ENCODE data around the gene SKIC2.
"Not testable (repeated sequence)": the region's sequence is repeated elsewhere in the genome, so short reads cannot be mapped to it uniquely, and the experiment has no call there.

Gene SKIC2

DNA sequence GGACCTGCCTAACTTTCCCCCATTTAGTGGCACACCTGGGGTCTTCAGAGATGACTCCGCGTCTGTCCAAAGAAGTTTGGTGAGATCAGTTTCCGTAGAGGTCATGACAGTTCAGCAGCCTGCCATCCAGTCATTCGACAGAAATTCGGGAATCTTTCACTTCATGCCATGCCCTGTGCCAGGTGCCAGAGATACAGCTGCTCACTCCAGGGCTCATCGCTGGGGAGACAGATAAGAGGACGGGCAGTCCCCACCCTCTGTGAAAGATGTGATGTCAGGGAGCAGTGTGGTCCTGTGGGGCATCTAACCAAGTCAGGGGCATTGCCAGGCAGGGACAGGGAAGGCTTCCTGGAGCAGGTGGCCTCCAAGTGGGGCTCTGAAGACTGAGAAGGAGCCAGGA lies 44.3 kb downstream of the SKIC2 start:
- H3K27ac ChIP-seq (ENCODE audit: low read length); H3K9me3 ChIP-seq (ENCODE audit: insufficient read depth, low read length); H3K9ac ChIP-seq (ENCODE audit: low read length); H3K36me3 ChIP-seq (replicated peaks; ENCODE audit: low read depth, low read length); H4K20me1 ChIP-seq (ENCODE audit: insufficient read depth, low read length); H3K79me2 ChIP-seq (ENCODE audit: low read length); H3K4me3 ChIP-seq (ENCODE audit: low read length); H3K4me2 ChIP-seq (ENCODE audit: low read length); H2AFZ ChIP-seq (ENCODE audit: low read depth, low read length); H3K4me1 ChIP-seq (ENCODE audit: low read length); H3K27me3 ChIP-seq (ENCODE audit: low read depth, low read length): not testable (repeated sequence)

DNA sequence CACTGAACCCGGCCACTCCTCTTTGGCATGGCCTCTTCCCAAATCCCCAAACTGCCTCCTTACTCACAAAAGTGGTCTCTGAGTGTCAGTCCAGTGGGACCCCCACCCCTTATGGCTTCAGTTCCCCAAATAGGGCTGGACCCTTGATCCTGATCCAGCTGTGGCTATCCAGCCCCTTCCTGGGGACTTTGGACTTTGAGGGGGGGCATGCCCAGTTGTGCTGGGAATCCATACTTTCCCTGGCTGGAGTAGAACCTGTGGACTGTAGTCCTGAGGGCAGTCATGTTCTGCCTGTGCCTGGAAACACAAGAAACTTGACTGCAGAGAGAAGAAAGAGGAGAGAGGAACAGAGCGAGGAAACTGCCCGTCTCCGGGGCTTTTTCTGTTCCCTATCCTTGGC lies 45.4 kb downstream of the SKIC2 start:
- H3K4me1 ChIP-seq (ENCODE audit: low read length); H3K4me3 ChIP-seq (ENCODE audit: low read length); H3K4me2 ChIP-seq (ENCODE audit: low read length); H3K27me3 ChIP-seq (ENCODE audit: low read depth, low read length); H3K36me3 ChIP-seq (replicated peaks; ENCODE audit: low read depth, low read length); H3K27ac ChIP-seq (ENCODE audit: low read length); H3K9ac ChIP-seq (ENCODE audit: low read length); H3K79me2 ChIP-seq (ENCODE audit: low read length); H2AFZ ChIP-seq (ENCODE audit: low read depth, low read length); H3K9me3 ChIP-seq (ENCODE audit: insufficient read depth, low read length); H4K20me1 ChIP-seq (ENCODE audit: insufficient read depth, low read length): not testable (repeated sequence)

GRCh38 chr6:32004864-32005537 lies 46.0 kb downstream of the SKIC2 start:
- not testable (repeated sequence) for H3K4me2 ChIP-seq (ENCODE audit: low read length); H4K20me1 ChIP-seq (ENCODE audit: insufficient read depth, low read length); H3K9me3 ChIP-seq (ENCODE audit: insufficient read depth, low read length); H2AFZ ChIP-seq (ENCODE audit: low read depth, low read length); H3K27ac ChIP-seq (ENCODE audit: low read length); H3K79me2 ChIP-seq (ENCODE audit: low read length); H3K4me3 ChIP-seq (ENCODE audit: low read length); H3K36me3 ChIP-seq (replicated peaks; ENCODE audit: low read depth, low read length); H3K27me3 ChIP-seq (ENCODE audit: low read depth, low read length); H3K4me1 ChIP-seq (ENCODE audit: low read length); H3K9ac ChIP-seq (ENCODE audit: low read length)

DNA sequence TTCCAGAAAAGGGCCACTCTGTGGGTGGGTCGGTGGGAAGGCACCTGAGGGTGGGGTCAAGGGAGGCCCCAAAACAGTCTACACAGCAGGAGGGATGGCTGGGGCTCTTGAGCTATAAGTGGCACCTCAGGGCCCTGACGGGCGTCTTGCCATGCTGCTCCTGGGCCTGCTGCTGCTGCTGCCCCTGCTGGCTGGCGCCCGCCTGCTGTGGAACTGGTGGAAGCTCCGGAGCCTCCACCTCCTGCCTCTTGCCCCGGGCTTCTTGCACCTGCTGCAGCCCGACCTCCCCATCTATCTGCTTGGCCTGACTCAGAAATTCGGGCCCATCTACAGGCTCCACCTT lies 46.5 kb downstream of the SKIC2 start:
- H3K79me2 ChIP-seq (ENCODE audit: low read length); H3K36me3 ChIP-seq (replicated peaks; ENCODE audit: low read depth, low read length); H3K9me3 ChIP-seq (ENCODE audit: insufficient read depth, low read length); H2AFZ ChIP-seq (ENCODE audit: low read depth, low read length); H3K4me2 ChIP-seq (ENCODE audit: low read length); H3K27me3 ChIP-seq (ENCODE audit: low read depth, low read length); H3K4me1 ChIP-seq (ENCODE audit: low read length); H4K20me1 ChIP-seq (ENCODE audit: insufficient read depth, low read length); H3K27ac ChIP-seq (ENCODE audit: low read length); H3K4me3 ChIP-seq (ENCODE audit: low read length); H3K9ac ChIP-seq (ENCODE audit: low read length): not testable (repeated sequence)

DNA sequence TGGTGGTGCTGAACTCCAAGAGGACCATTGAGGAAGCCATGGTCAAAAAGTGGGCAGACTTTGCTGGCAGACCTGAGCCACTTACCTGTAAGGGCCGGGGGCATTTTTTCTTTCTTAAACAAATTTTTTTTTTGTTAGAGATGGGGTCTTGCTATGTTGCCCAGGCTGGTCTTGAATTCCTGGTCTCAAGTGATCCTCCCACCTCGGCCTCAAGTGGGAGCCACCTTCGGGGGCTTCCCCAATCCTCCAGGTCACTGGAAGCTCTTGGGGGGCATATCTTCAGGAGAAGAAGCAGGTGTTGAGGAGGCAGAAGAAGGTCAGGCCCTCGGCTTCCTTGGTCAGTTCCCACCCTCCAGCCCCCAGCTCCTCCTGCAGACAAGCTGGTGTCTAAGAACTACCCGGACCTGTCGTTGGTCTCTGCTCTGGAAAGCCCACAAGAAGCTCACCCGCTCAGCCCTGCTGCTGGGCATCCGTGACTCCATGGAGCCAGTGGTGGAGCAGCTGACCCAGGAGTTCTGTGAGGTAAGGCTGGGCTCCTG lies 47.1 kb downstream of the SKIC2 start:
- H3K27ac ChIP-seq (ENCODE audit: low read length); H3K4me3 ChIP-seq (ENCODE audit: low read length); H2AFZ ChIP-seq (ENCODE audit: low read depth, low read length); H3K4me1 ChIP-seq (ENCODE audit: low read length); H3K4me2 ChIP-seq (ENCODE audit: low read length); H4K20me1 ChIP-seq (ENCODE audit: insufficient read depth, low read length); H3K9me3 ChIP-seq (ENCODE audit: insufficient read depth, low read length); H3K79me2 ChIP-seq (ENCODE audit: low read length); H3K9ac ChIP-seq (ENCODE audit: low read length); H3K36me3 ChIP-seq (replicated peaks; ENCODE audit: low read depth, low read length); H3K27me3 ChIP-seq (ENCODE audit: low read depth, low read length): not testable (repeated sequence)

- not testable (repeated sequence) for H3K9ac ChIP-seq (ENCODE audit: low read length); H3K36me3 ChIP-seq (replicated peaks; ENCODE audit: low read depth, low read length); H3K4me3 ChIP-seq (ENCODE audit: low read length); H3K79me2 ChIP-seq (ENCODE audit: low read length); H3K9me3 ChIP-seq (ENCODE audit: insufficient read depth, low read length); H3K4me2 ChIP-seq (ENCODE audit: low read length); H3K27me3 ChIP-seq (ENCODE audit: low read depth, low read length); H3K4me1 ChIP-seq (ENCODE audit: low read length); H3K27ac ChIP-seq (ENCODE audit: low read length); H4K20me1 ChIP-seq (ENCODE audit: insufficient read depth, low read length); H2AFZ ChIP-seq (ENCODE audit: low read depth, low read length)
These were observed 48.1 kb downstream of the SKIC2 start for GRCh38 chr6:32007086-32007485.

DNA sequence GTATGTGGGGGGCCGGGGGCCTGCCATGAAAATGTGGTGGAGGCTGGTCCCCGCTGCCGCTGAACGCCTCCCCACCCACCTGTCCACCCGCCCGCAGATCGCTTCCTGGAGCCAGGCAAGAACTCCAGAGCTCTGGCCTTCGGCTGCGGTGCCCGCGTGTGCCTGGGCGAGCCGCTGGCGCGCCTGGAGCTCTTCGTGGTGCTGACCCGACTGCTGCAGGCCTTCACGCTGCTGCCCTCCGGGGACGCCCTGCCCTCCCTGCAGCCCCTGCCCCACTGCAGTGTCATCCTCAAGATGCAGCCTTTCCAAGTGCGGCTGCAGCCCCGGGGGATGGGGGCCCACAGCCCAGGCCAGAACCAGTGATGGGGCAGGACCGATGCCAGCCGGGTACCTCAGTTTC lies 49.1 kb downstream of the SKIC2 start:
- H3K36me3 ChIP-seq (replicated peaks; ENCODE audit: low read depth, low read length); H3K4me1 ChIP-seq (ENCODE audit: low read length); H3K4me3 ChIP-seq (ENCODE audit: low read length); H3K27ac ChIP-seq (ENCODE audit: low read length); H2AFZ ChIP-seq (ENCODE audit: low read depth, low read length); H3K9me3 ChIP-seq (ENCODE audit: insufficient read depth, low read length); H3K27me3 ChIP-seq (ENCODE audit: low read depth, low read length); H3K4me2 ChIP-seq (ENCODE audit: low read length); H3K79me2 ChIP-seq (ENCODE audit: low read length); H3K9ac ChIP-seq (ENCODE audit: low read length); H4K20me1 ChIP-seq (ENCODE audit: insufficient read depth, low read length): not testable (repeated sequence)

DNA sequence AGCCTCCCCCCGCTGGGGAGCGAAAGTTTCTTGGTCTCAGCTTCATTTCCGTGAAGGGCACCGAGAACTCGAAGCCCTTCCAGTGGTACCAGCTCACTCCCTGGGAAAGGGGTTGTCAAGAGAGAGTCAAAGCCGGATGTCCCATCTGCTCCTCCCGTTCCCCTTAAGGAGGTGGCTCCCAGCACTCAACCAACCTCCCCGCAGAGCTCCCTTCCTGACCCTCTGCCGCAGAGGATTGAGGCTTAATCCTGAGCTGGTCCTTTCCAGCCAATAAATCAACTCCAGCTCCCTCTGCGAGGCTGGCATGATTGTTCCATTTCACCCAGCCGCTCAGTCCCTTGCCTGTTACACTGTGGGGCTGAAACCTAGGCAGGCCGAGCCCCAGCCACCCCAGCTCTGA lies 49.6 kb downstream of the SKIC2 start:
- not testable (repeated sequence) for H3K9me3 ChIP-seq (ENCODE audit: insufficient read depth, low read length); H3K27ac ChIP-seq (ENCODE audit: low read length); H3K36me3 ChIP-seq (replicated peaks; ENCODE audit: low read depth, low read length); H4K20me1 ChIP-seq (ENCODE audit: insufficient read depth, low read length); H3K27me3 ChIP-seq (ENCODE audit: low read depth, low read length); H3K79me2 ChIP-seq (ENCODE audit: low read length); H3K4me3 ChIP-seq (ENCODE audit: low read length); H3K4me1 ChIP-seq (ENCODE audit: low read length); H2AFZ ChIP-seq (ENCODE audit: low read depth, low read length); H3K9ac ChIP-seq (ENCODE audit: low read length); H3K4me2 ChIP-seq (ENCODE audit: low read length)

DNA sequence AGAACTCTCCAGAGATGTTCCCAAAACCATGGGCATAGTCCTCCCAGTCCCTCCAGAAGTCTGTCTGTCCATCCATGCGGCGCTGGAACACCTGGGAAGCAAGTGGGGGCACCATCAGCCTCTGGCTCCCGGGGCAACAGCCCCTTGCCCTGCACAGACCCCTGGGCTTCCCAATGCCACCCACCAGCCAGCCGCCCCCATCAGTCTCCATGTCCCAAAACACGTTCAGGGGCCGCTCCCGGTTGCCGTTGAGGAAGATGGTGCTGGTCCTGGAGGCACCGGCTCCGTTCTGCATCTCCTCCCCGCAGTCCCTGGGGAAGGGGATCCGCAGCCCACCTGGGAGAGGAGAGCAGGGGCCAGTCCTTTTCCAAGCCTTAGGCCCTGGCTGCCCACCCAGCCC lies 50.6 kb downstream of the SKIC2 start:
- not testable (repeated sequence) for H3K79me2 ChIP-seq (ENCODE audit: low read length); H3K4me3 ChIP-seq (ENCODE audit: low read length); H3K27ac ChIP-seq (ENCODE audit: low read length); H3K4me1 ChIP-seq (ENCODE audit: low read length); H2AFZ ChIP-seq (ENCODE audit: low read depth, low read length); H3K9me3 ChIP-seq (ENCODE audit: insufficient read depth, low read length); H3K36me3 ChIP-seq (replicated peaks; ENCODE audit: low read depth, low read length); H4K20me1 ChIP-seq (ENCODE audit: insufficient read depth, low read length); H3K27me3 ChIP-seq (ENCODE audit: low read depth, low read length); H3K4me2 ChIP-seq (ENCODE audit: low read length); H3K9ac ChIP-seq (ENCODE audit: low read length)

GRCh38 chr6:32010856-32011530 lies 52.0 kb downstream of the SKIC2 start:
- not testable (repeated sequence) for H3K79me2 ChIP-seq (ENCODE audit: low read length)

More at GRCh38 chr6:32010856-32011530, 52.0 kb downstream of the SKIC2 start:
- not testable (repeated sequence) for H3K9me3 ChIP-seq (ENCODE audit: insufficient read depth, low read length); H3K4me2 ChIP-seq (ENCODE audit: low read length); H4K20me1 ChIP-seq (ENCODE audit: insufficient read depth, low read length); H3K4me3 ChIP-seq (ENCODE audit: low read length); H3K36me3 ChIP-seq (replicated peaks; ENCODE audit: low read depth, low read length); H3K9ac ChIP-seq (ENCODE audit: low read length); H3K27me3 ChIP-seq (ENCODE audit: low read depth, low read length); H3K4me1 ChIP-seq (ENCODE audit: low read length); H3K27ac ChIP-seq (ENCODE audit: low read length); H2AFZ ChIP-seq (ENCODE audit: low read depth, low read length)

Data from OCI-LY3 (cell line).